Measurements from ENCODE around the gene PNLIPRP1. TPM values are rescaled to one million over a fixed set of nuclear protein-coding genes. Genes with fewer than 3 reads are reported as not detected.

The PNLIPRP1 gene
- total and polyA plus RNA-seq, 7 donors = 0.34 to 1.6 (median 0.38) TPM; not detected in 4

- no peak for ATAC-seq
- no peaks in the 10 kb centered on the region for H3K36me3 ChIP-seq (ENCODE audit: insufficient read depth in 1 of 2, low read depth in 1 of 2)
- H3K27me3 ChIP-seq (ENCODE audit: insufficient read depth in 3 of 3, low read length in 2 of 3) = peaks cover 0 to 3% (median 3%) of the 10 kb centered on the region in 3 donors
- intact Hi-C loops (cut with DNase I) = no loop called here
- WGBS, 3 donors = 43 to 56% (median 53%) methylated on average over 4 of the region's 4 CpGs
- no peaks in the 10 kb centered on the region for H3K9me3 ChIP-seq
- no peak for DNase-seq
- no peak overlapping the region for H3K27ac ChIP-seq
- TF ChIP-seq CTCF (IDR thresholded peaks at IDR 0.05) = no peak
- no peak overlapping the region for H3K4me3 ChIP-seq
- no peaks in the 10 kb centered on the region for H3K4me1 ChIP-seq
Observed at GRCh38 chr10:116654816-116655215, 64.1 kb downstream of the PNLIPRP1 start.

- DNase-seq = no peak
- WGBS, 3 donors = 64 to 81% (median 67%) methylated on average over 2 of the region's 2 CpGs
- no peak for ATAC-seq
- no peaks in the 10 kb centered on the region for H3K9me3 ChIP-seq
- no peak overlapping the region for H3K4me3 ChIP-seq
- no peaks in the 10 kb centered on the region for H3K4me1 ChIP-seq
- H3K27ac ChIP-seq = no peak overlapping the region
- intact Hi-C loops (cut with DNase I) = no loop called here
- peaks cover 0 to 3% (median 3%) of the 10 kb centered on the region in 3 donors for H3K27me3 ChIP-seq (ENCODE audit: insufficient read depth in 3 of 3, low read length in 2 of 3)
- no peak for TF ChIP-seq CTCF (IDR thresholded peaks at IDR 0.05)
- no peaks in the 10 kb centered on the region for H3K36me3 ChIP-seq (ENCODE audit: insufficient read depth in 1 of 2, low read depth in 1 of 2)
Observed at GRCh38 chr10:116655568-116655967, 64.8 kb downstream of the PNLIPRP1 start.

DNA sequence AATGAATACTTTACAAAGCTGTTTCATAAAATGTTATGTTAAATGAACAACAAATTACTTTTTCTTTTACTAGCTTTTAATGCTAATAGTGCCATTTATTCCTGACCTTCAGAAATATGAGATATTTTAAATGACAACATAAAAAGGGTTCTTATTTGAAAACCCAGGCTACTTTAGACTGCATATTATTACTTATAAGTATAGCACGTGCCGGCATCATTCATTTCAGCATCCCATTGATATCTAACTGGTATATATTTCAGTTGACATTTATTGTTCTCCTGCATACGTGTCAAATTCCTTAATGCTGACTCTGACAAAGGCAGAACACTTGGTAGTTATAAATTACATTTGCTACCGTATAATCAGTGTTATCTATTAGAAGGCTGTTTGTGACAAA, 65.3 kb downstream of the PNLIPRP1 start:
- WGBS, 3 donors = 53 to 60% (median 59%) methylated on average over 4 of the region's 4 CpGs
- no peaks in the 10 kb centered on the region for H3K36me3 ChIP-seq (ENCODE audit: insufficient read depth in 1 of 2, low read depth in 1 of 2)
- ATAC-seq (no peak), DNase-seq (no peak)
- no peaks in the 10 kb centered on the region for H3K4me1 ChIP-seq
- no peak overlapping the region for H3K4me3 ChIP-seq
- no peak for TF ChIP-seq CTCF (IDR thresholded peaks at IDR 0.05)
- H3K27me3 ChIP-seq (ENCODE audit: insufficient read depth in 3 of 3, low read length in 2 of 3) = peaks cover 0 to 3% (median 3%) of the 10 kb centered on the region in 3 donors
- no peak overlapping the region for H3K27ac ChIP-seq
- intact Hi-C loops (cut with DNase I) = no loop called here
- H3K9me3 ChIP-seq = no peaks in the 10 kb centered on the region

DNA sequence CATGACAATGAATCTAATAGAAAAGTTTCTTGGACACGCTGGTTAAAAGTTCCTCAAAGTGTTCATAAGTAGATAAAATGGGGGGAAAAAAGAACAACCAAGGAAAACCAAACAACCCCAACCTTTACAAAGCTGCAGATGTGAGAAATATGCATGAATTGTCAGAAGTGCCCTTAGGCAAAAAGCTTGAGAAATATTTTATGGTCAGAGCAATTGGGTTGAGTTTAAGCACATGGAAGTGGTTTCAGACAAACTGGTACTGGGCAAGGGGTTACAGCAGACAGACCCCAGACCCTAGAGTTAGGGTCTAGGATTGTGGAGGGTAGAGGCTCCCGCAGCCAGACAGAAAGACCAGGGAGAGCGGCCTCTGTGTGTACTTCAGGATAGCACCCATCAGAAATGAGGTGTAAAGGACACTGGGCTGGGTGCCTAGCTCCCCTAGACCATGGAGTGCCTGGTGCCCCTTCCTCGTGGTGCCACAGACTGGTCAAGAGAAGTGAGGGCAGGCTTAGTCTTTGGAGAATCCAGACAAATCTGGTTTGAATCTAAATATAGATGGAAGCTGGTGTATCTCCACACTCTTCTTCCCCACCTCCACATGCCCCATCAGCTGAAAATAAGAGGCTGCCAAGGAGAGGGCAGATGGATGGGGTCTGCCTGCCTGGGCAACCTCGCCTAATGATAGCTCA, 67.2 kb downstream of the PNLIPRP1 start:
- H3K27ac ChIP-seq = no peak overlapping the region
- no peaks in the 10 kb centered on the region for H3K4me1 ChIP-seq
- no peaks in the 10 kb centered on the region for H3K36me3 ChIP-seq (ENCODE audit: insufficient read depth in 1 of 2, low read depth in 1 of 2)
- no peak for TF ChIP-seq CTCF (IDR thresholded peaks at IDR 0.05)
- DNase-seq = no peak
- 90 to 98% (median 95%) methylated on average over 5 of the region's 5 CpGs for WGBS, 3 donors
- H3K9me3 ChIP-seq = no peaks in the 10 kb centered on the region
- peaks cover 0 to 3% (median 3%) of the 10 kb centered on the region in 3 donors for H3K27me3 ChIP-seq (ENCODE audit: insufficient read depth in 3 of 3, low read length in 2 of 3)
- intact Hi-C loops (cut with DNase I) = no loop called here
- no peak overlapping the region for H3K4me3 ChIP-seq
- ATAC-seq = no peak

Other genes with a start within 250 kb of the PNLIPRP1 start
- gene PNLIPRP3, start 163.1 kb upstream of the PNLIPRP1 start, total RNA-seq = not detected
- not detected for gene PNLIPRP3, start 163.1 kb upstream of the PNLIPRP1 start, polyA plus RNA-seq
- gene PNLIP, start 45.0 kb upstream of the PNLIPRP1 start, total RNA-seq = 1 to 10 TPM in 1 of 4 donors, under 1 TPM in 1, not detected in 2; 0.15 to 3.5 TPM
- gene PNLIP, start 45.0 kb upstream of the PNLIPRP1 start, polyA plus RNA-seq = under 1 TPM; 0.03 to 0.39 (median 0.10) TPM
- under 1 TPM in 1 of 4 donors, not detected in 3; 0.91 TPM for gene PNLIPRP2, start 30.0 kb downstream of the PNLIPRP1 start, total RNA-seq
- under 1 TPM; 0.01 to 0.16 (median 0.13) TPM for gene PNLIPRP2, start 30.0 kb downstream of the PNLIPRP1 start, polyA plus RNA-seq
- gene HSPA12A, start 151.6 kb downstream of the PNLIPRP1 start, total RNA-seq = 10 to 100 TPM in 1 of 4 donors, 1 to 10 TPM in 3; 7.0 to 11.4 (median 8.9) TPM
- 1 to 10 TPM; 2.6 to 6.9 (median 3.8) TPM for gene HSPA12A, start 151.6 kb downstream of the PNLIPRP1 start, polyA plus RNA-seq